Left ventricle myocardium superior (tissue), 1 donor: ENCODE measurements around the gene SEC11A. TPM values are rescaled to one million over a fixed set of nuclear protein-coding genes. Genes with fewer than 3 reads are reported as not detected.

ENCODE experiments used
- ATAC-seq: fragments of 200-7000 bp; cut with Tn5 transposase; one replicate; pipeline ENCODE4 v1.9.1; 2020; ENCODE audit warnings: mild to moderate bottlenecking, moderate library complexity
- DNase-seq: peaks from one replicate; pipeline ENCODE4 v3.0.0-alpha.2; 2020
- intact Hi-C: fragments of 100-400 bp; cut with micrococcal nuclease; formaldehyde crosslinking; loops from one replicate; pipeline ENCODE4 v1.11.0; 2022
- total RNA-seq: library from RNA; stranded (reverse); fragmentation: NEBNext Ultra II Directional; extraction: Animal tissue kit (Norgen Biotek cat#: 25700); gene quantifications from one replicate; pipeline ENCODE4 v1.2.1, GENCODE V29; 2021
- donor health status: DM: no; HTN: yes; CAD: no; lungs with severe emphysema.

The SEC11A gene
- total RNA-seq, 1 donor from 2014 or later = 94.6 TPM

DNA sequence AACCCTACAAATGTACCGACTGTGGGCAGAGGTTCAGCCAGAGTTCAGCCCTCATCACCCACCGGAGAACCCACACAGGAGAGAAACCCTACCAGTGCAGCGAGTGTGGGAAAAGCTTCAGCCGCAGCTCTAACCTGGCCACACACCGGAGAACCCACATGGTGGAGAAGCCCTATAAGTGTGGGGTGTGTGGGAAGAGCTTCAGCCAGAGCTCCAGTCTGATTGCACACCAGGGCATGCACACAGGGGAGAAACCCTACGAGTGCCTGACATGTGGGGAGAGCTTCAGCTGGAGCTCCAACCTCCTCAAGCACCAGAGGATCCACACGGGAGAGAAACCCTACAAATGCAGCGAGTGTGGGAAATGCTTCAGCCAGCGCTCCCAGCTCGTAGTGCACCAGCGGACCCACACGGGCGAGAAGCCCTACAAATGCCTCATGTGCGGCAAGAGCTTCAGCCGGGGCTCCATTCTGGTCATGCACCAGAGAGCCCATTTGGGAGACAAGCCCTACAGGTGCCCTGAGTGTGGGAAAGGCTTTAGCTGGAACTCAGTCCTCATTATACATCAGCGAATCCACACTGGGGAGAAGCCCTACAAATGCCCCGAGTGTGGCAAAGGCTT lies 94.5 kb downstream of the SEC11A start:
- intact Hi-C loops = no loop called here
- ATAC-seq (no peak), DNase-seq (no peak)

DNA sequence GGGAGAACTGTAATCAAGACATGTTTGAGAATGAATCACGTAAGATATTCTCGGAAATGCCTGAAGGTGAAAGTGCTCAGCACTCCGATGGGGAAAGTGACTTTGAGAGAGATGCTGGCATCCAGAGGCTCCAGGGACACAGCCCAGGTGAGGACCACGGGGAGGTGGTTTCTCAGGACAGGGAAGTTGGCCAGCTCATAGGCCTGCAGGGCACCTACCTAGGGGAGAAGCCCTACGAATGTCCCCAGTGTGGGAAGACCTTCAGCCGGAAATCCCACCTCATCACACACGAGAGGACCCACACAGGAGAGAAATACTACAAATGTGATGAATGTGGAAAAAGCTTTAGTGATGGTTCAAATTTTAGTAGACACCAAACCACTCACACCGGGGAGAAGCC lies 95.3 kb downstream of the SEC11A start:
- intact Hi-C loops = no loop called here
- DNase-seq (no peak), ATAC-seq (no peak)

Other genes starting within 250 kb of the SEC11A start
- gene ZSCAN2, start 115.1 kb downstream of the SEC11A start, total RNA-seq = 6.4 TPM
- 10.5 TPM for gene WDR73, start 61.9 kb downstream of the SEC11A start, total RNA-seq
- 1.3 TPM for gene NMB, start 57.9 kb downstream of the SEC11A start, total RNA-seq
- 20.0 TPM for gene ZNF592, start 32.5 kb upstream of the SEC11A start, total RNA-seq
- 118 TPM for gene ALPK3, start 101.2 kb upstream of the SEC11A start, total RNA-seq
- 0.50 TPM for gene SLC28A1, start 168.5 kb upstream of the SEC11A start, total RNA-seq